IMR-90 (cell line): ENCODE results near the gene CDKN1C. TPM values are rescaled to one million over a fixed set of nuclear protein-coding genes. Genes with fewer than 3 reads are reported as not detected.

Source experiments
- ATAC-seq: fragments of 200-7000 bp; cut with Tn5 transposase; 2 replicates; pipeline ENCODE4 v1.9.1; 2020; ENCODE audit warnings: low read depth, mild to moderate bottlenecking, moderate library complexity
- BruUV-seq: library from RNA; stranded (reverse); fragments of 400-500 nt; replicated peaks from 2 replicates; lab custom pipeline; 2021; lab: Mats Ljungman, UMichigan
- CTCF ChIA-PET: fragments of 300-600 bp; formaldehyde crosslinking; extraction: SDS; loops from one replicate; lab custom pipeline; 2021; ENCODE audit warnings: antibody characterized with exemption; lab: Yijun Ruan, JAX
- POLR2A ChIA-PET: fragments of 300-600 bp; sonication (Branson Sonifier 250); formaldehyde crosslinking; loops from one replicate; lab custom pipeline; 2022; ENCODE audit warnings: antibody characterized with exemption; ENCODE audit not compliant: unreplicated experiment; lab: Charles Lee
- DNase-seq: peaks from one replicate; pipeline ENCODE4 v3.0.0; 2013
- H2AFZ ChIP-seq: replicated peaks from 2 replicates; pipeline ENCODE3; 2013; ENCODE audit warnings: low read length, mild to moderate bottlenecking; ENCODE audit not compliant: poor library complexity
- H2AK5ac ChIP-seq: 2 replicates; pipeline ENCODE4 v1.6.1; 2013; ENCODE audit warnings: low read depth, low read length, inconsistent platforms
- H2AK9ac ChIP-seq: replicated peaks from 2 replicates; pipeline ENCODE3; 2013; ENCODE audit warnings: mild to moderate bottlenecking, low read depth, low read length, moderate library complexity; ENCODE audit not compliant: poor library complexity
- H2BK120ac ChIP-seq: 2 replicates; pipeline ENCODE4 v1.6.1; 2013; ENCODE audit warnings: low read depth, low read length, inconsistent platforms
- H2BK15ac ChIP-seq: 3 replicates; pipeline ENCODE4 v1.6.1; 2013; ENCODE audit warnings: low read depth, low read length, inconsistent platforms
- H2BK20ac ChIP-seq: 2 replicates; pipeline ENCODE4 v1.6.1; 2013; ENCODE audit warnings: low read depth, mild to moderate bottlenecking, inconsistent platforms, low read length, moderate library complexity
- H2BK5ac ChIP-seq: 2 replicates; pipeline ENCODE4 v1.6.1; 2013; ENCODE audit warnings: mild to moderate bottlenecking, low read depth, low read length, inconsistent platforms; ENCODE audit not compliant: poor library complexity, severe bottlenecking
- H3K14ac ChIP-seq: replicated peaks from 2 replicates; pipeline ENCODE4 v1.6.1; 2013; ENCODE audit warnings: low read depth, low read length, inconsistent platforms
- H3K18ac ChIP-seq: 2 replicates; pipeline ENCODE4 v1.6.1; 2013; ENCODE audit warnings: low read depth, low read length, control low read depth
- H3K23ac ChIP-seq: 2 replicates; pipeline ENCODE4 v1.6.1; 2013; ENCODE audit warnings: low read depth, low read length, inconsistent platforms
- H3K27ac ChIP-seq: 2 replicates; pipeline ENCODE4 v1.5.1; 2013; ENCODE audit warnings: mild to moderate bottlenecking, control low read depth, low read length; ENCODE audit not compliant: insufficient read depth
- H3K27me3 ChIP-seq: 2 replicates; pipeline ENCODE4 v1.6.1; 2013; ENCODE audit warnings: low read length; ENCODE audit not compliant: control insufficient read depth, insufficient read depth
- H3K36me3 ChIP-seq: 2 replicates; pipeline ENCODE4 v1.6.1; 2013; ENCODE audit warnings: low read length, mixed read lengths; ENCODE audit not compliant: control insufficient read depth, insufficient read depth
- H3K4ac ChIP-seq: 2 replicates; pipeline ENCODE4 v1.6.1; 2013; ENCODE audit warnings: low read depth, low read length, inconsistent platforms
- H3K4me1 ChIP-seq: 2 replicates; pipeline ENCODE4 v1.6.1; 2013; ENCODE audit warnings: low read length, mixed read lengths; ENCODE audit not compliant: control insufficient read depth, insufficient read depth
- H3K4me2 ChIP-seq: 2 replicates; pipeline ENCODE4 v1.6.1; 2013; ENCODE audit warnings: low read depth, mild to moderate bottlenecking, control low read depth, low read length, moderate library complexity
- H3K4me3 ChIP-seq: 2 replicates; pipeline ENCODE4 v1.5.1; 2013; ENCODE audit warnings: low read depth, mild to moderate bottlenecking, control low read depth, low read length, moderate library complexity; ENCODE audit not compliant: insufficient read depth
- H3K56ac ChIP-seq: 2 replicates; pipeline ENCODE4 v1.6.1; 2013; ENCODE audit warnings: low read length, inconsistent platforms; ENCODE audit not compliant: insufficient read depth; ENCODE audit errors: extremely low read depth
- H3K79me1 ChIP-seq, 2 experiments: 2 replicates each; pipeline ENCODE4 v1.6.1; 2013; ENCODE audit warnings: low read length in 2 of 2, inconsistent platforms in 1 of 2, low read depth in 1 of 2
- H3K9ac ChIP-seq: 2 replicates; pipeline ENCODE4 v1.6.1; 2013; ENCODE audit warnings: low read depth, low read length, control low read depth
- H3K9me1 ChIP-seq: 2 replicates; pipeline ENCODE4 v1.6.1; 2013; ENCODE audit warnings: low read length, inconsistent platforms; ENCODE audit not compliant: insufficient read depth
- H3K9me3 ChIP-seq: 2 replicates; pipeline ENCODE4 v1.6.1; 2013; ENCODE audit warnings: low read length; ENCODE audit not compliant: control insufficient read depth, insufficient read depth
- H4K20me1 ChIP-seq: 2 replicates; pipeline ENCODE4 v1.6.1; 2013; ENCODE audit warnings: low read length, inconsistent platforms; ENCODE audit not compliant: insufficient read depth
- H4K5ac ChIP-seq: 2 replicates; pipeline ENCODE4 v1.6.1; 2013; ENCODE audit warnings: mild to moderate bottlenecking, low read depth, low read length, control low read depth
- H4K8ac ChIP-seq, 2 experiments: 2 replicates each; pipeline ENCODE4 v1.6.1; 2013; ENCODE audit warnings: low read depth in 2 of 2, low read length in 2 of 2, control low read depth in 1 of 2, inconsistent platforms in 1 of 2
- H4K91ac ChIP-seq: 2 replicates; pipeline ENCODE4 v1.6.1; 2013; ENCODE audit warnings: low read depth, low read length, inconsistent platforms; ENCODE audit not compliant: insufficient read depth
- BHLHE40 ChIP-seq: fragments of 150-350 bp; IDR thresholded peaks from 2 replicates; pipeline ENCODE4 v1.6.1; 2016; ENCODE audit warnings: mild to moderate bottlenecking, low read depth, low read length
- CEBPB ChIP-seq: IDR thresholded peaks from 2 replicates; pipeline ENCODE4 v1.6.1; 2012; ENCODE audit warnings: low read depth, low read length, improper control_type of control experiment
- FOS ChIP-seq: fragments of 150-350 bp; IDR thresholded peaks from 2 replicates; pipeline ENCODE4 v1.6.1; 2016; ENCODE audit warnings: low read depth, low read length
- MAZ ChIP-seq: IDR thresholded peaks from 2 replicates; pipeline ENCODE4 v1.6.1; 2012; ENCODE audit warnings: low read depth, mild to moderate bottlenecking, low read length, improper control_type of control experiment, moderate library complexity, borderline replicate concordance
- SMC3 ChIP-seq: fragments of 150-350 bp; IDR thresholded peaks from 2 replicates; pipeline ENCODE4 v1.6.1; 2016; ENCODE audit warnings: low read depth, mild to moderate bottlenecking, antibody characterized with exemption, low read length, moderate library complexity
- WGBS, 2 experiments: methylation state at CpG; one replicate each; pipeline versions ENCODE4 v1.1.5 to v1.1.7; 2013; ENCODE audit warnings: missing lambda C conversion rate in 2 of 2; ENCODE audit not compliant: insufficient read length in 1 of 2; ENCODE audit errors: extremely low coverage in 2 of 2; 5-methylcytosine and 5-hydroxymethylcytosine counted together
- dilution Hi-C: fragments of 300-500 bp; cut with HindIII; formaldehyde crosslinking; loops from one replicate; pipeline ENCODE4 v1.14.3; 2018; ENCODE audit warnings: low sequenced_read_pairs; ENCODE audit not compliant: unreplicated experiment
- in situ Hi-C: fragments of 300-500 bp; cut with MboI; formaldehyde crosslinking; loops from 3 replicates; pipeline ENCODE4 v1.14.3; 2019; ENCODE audit warnings: low sequenced_read_pairs, inconsistent platforms, mixed read lengths
- intact Hi-C: fragments of 100-400 bp; cut with micrococcal nuclease; formaldehyde crosslinking; loops from 2 replicates; pipeline ENCODE4 v1.10.0; 2022
- polyA plus RNA-seq, 3 experiments: library from polyadenylated mRNA; depleted of rRNA; stranded (reverse); fragments of >200 nt; gene quantifications; 2 replicates each; pipeline ENCODE4 v1.2.3, GENCODE V29; 2012; ENCODE audit warnings: low replicate concordance in 1 of 3
- total RNA-seq: library from RNA; depleted of rRNA; stranded (reverse); fragments of >200 nt; gene quantifications from 2 replicates; pipeline ENCODE4 v1.2.3, GENCODE V29; 2012

Gene CDKN1C
- total and polyA plus RNA-seq, 2 of the 4 experiments (the other 2 are of a cell fraction) = 1.6 to 3.0 TPM

- ChIA-PET POLR2A (interaction anchor here (0.5 to 0.8 kb wide), 4 partner anchors 45 to 396 kb away, joined by 3 to 7 read pairs (median 4); no protein-coding TSS in a partner anchor), CTCF (interaction anchor here (0.6 to 1.4 kb wide), 6 partner anchors 10 to 224 kb away, joined by 3 read pairs; no protein-coding TSS in a partner anchor)
- Histone ChIP-seq H2AK9ac (peak overlapping the region; percentile 88), H2BK120ac (peak overlapping the region; percentile 95), H2AK5ac (peak overlapping the region; percentile 99), H4K20me1 (peaks cover 18% of the 10 kb centered on the region), H3K27me3 (no peaks in the 10 kb centered on the region), H3K27ac (peak overlapping the region; percentile 78), H3K79me1 (peaks cover 6 to 34% of the 10 kb centered on the region in 2 experiments; a peak in 3 of 4 replicates), H3K18ac (peak overlapping the region; percentile 79), H3K56ac (peak overlapping the region; percentile 79; the same call in 1 of the 2 replicates), H3K4me1 (peaks cover 16% of the 10 kb centered on the region), H3K9ac (peak overlapping the region; percentile 19), H3K36me3 (no peaks in the 10 kb centered on the region), H3K23ac (peak overlapping the region; percentile 92; the same call in 1 of the 2 replicates), H3K9me3 (no peaks in the 10 kb centered on the region), H2BK20ac (peak overlapping the region; percentile 90), H4K5ac (peak overlapping the region; percentile 89), H4K91ac (peak overlapping the region; percentile 89), H3K9me1 (peaks cover 13% of the 10 kb centered on the region), H4K8ac (peak overlapping the region; percentile 72 to 91), H3K4me3 (peak overlapping the region; percentile 92), H2AFZ (peak overlapping the region; percentile 90), H2BK5ac (peak overlapping the region; percentile 82), H3K4me2 (peak overlapping the region; percentile 75), H3K4ac (peak overlapping the region; percentile 98), H3K14ac (peak overlapping the region; percentile 90; the same call in 1 of the 2 replicates), H2BK15ac (0 out of 3 replicates have a peak overlapping the region, but pooled peaks have one; percentile 92)
- 0% methylated on average over 41 of the region's 48 CpGs; no CpG with 5 or more reads in 1 of the 2 experiments for WGBS, 2 experiments
- dilution Hi-C loops (no loop called here), in situ Hi-C loops (no loop called here), intact Hi-C loops (no loop called here)
- ATAC-seq (peak; percentile 56), DNase-seq (peak; percentile 72)
- BruUV-seq = no TSS peak
- TF ChIP-seq BHLHE40 (0 out of 2 replicates have a peak, but pooled peaks have one; percentile 14), SMC3 (no peak), MAZ (peak; percentile 60; the same call in 1 of the 2 replicates), CEBPB (no peak), FOS (peak; percentile 89)
These were observed 44.0 kb upstream of the CDKN1C start for GRCh38 chr11:2929531-2929949.
